Lower leg skin (tissue), 3 donors: ENCODE results near the gene BNIP5.

Experiments used
- CTCF ChIP-seq, 3 donors: fragments of 450-650 bp; IDR thresholded peaks; one replicate each; pipeline ENCODE4 v1.5.1; 2016; ENCODE audit warnings: antibody characterized with exemption in 3 of 3, mild to moderate bottlenecking in 3 of 3, moderate library complexity in 2 of 3
- POLR2A ChIP-seq, 2 donors: fragments of 450-650 bp; IDR thresholded peaks; one replicate each; pipeline ENCODE4 v1.6.1; 2016 to 2017; ENCODE audit warnings: antibody characterized with exemption in 2 of 2, mild to moderate bottlenecking in 1 of 2, moderate library complexity in 1 of 2

DNA sequence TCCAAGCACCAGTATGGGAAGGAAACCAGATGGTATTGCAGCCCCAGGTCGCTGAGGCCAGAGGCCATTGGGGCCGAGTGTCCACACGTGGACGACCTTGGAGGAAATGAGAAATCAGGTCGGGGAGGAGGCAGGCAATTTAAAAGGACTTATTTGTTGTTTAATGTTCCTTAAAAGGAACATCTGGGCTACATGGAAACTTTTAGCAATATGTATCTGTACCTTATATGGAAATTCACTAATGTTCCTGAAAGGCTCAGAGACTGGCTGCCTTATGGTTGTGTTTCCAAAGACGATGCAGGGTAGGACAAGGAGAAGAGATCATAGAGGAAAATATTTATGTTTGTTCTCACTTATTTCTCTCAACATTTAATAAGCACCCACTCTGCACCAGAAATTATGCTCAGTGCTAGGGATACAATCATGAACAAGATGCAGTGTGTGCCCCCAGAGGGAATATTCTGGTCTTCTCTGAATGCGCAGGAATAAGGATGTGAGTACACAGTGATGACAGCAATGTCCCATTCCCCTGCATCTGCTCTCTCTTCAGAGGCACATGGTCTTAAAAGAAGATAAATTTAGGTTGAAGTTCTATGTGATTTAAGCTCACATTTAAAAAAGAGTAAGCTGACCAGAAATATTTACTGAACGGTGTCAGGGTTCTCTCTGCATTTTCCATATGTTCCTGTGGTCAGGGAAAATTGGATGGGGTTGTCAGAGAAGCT lies 3.4 kb downstream of the BNIP5 start:
- TF ChIP-seq CTCF (IDR thresholded peaks at IDR 0.05): no peak
- no peak for TF ChIP-seq POLR2A (IDR thresholded peaks at IDR 0.05)
